Neural cell (in vitro differentiated cells): Measurements from ENCODE around the gene CBFA2T3. TPM values are rescaled to one million over a fixed set of nuclear protein-coding genes. Genes with fewer than 3 reads are reported as not detected.

ENCODE experiments used
- H2AFZ ChIP-seq: fragments of 200-600, 300-800 bp; sonication (generic), shearing (Covaris generic); 2 replicates; pipeline ENCODE4 v1.6.0; 2014; ENCODE audit warnings: low read depth, mild to moderate bottlenecking, antibody characterized with exemption, low read length, moderate library complexity
- H3F3A ChIP-seq: fragments of 200-600 bp; shearing (Covaris generic); 2 replicates; pipeline ENCODE4 v1.6.1; 2016; ENCODE audit warnings: mild to moderate bottlenecking, moderate library complexity, mixed read lengths, antibody characterized with exemption, low read length; ENCODE audit not compliant: insufficient read depth, poor library complexity, severe bottlenecking
- H3K27ac ChIP-seq: fragments of 200-600, 300-800 bp; sonication (generic), shearing (Covaris generic); 2 replicates; pipeline ENCODE4 v1.5.1; 2014; ENCODE audit warnings: mild to moderate bottlenecking, low read length, moderate library complexity
- H3K27me3 ChIP-seq: fragments of 300-800, 200-600 bp; sonication (generic), shearing (Covaris generic); 2 replicates; pipeline ENCODE4 v1.6.0; 2014; ENCODE audit warnings: mild to moderate bottlenecking, low read depth, low read length, moderate library complexity; ENCODE audit not compliant: insufficient read depth
- H3K36me3 ChIP-seq: fragments of 300-800, 200-600 bp; sonication (generic), shearing (Covaris generic); 2 replicates; pipeline ENCODE4 v1.5.1; 2014; ENCODE audit warnings: mild to moderate bottlenecking, antibody characterized with exemption, low read length, moderate library complexity; ENCODE audit not compliant: insufficient read depth
- H3K4me2 ChIP-seq: fragments of 300-800, 200-600 bp; sonication (generic), shearing (Covaris generic); 2 replicates; pipeline ENCODE4 v1.6.0; 2014; ENCODE audit warnings: mild to moderate bottlenecking, low read length
- H3K4me3 ChIP-seq: fragments of 300-800, 200-600 bp; sonication (generic), shearing (Covaris generic); 2 replicates; pipeline ENCODE4 v1.5.1; 2014; ENCODE audit warnings: mild to moderate bottlenecking, low read length, moderate library complexity
- H3K79me2 ChIP-seq: fragments of 200-600 bp; shearing (Covaris generic); replicated peaks from 2 replicates; pipeline ENCODE4 v1.6.0; 2014; ENCODE audit warnings: mild to moderate bottlenecking, low read length, moderate library complexity; ENCODE audit not compliant: insufficient read depth
- H3K9ac ChIP-seq: fragments of 300-800, 200-600 bp; sonication (generic), shearing (Covaris generic); 2 replicates; pipeline ENCODE4 v1.6.1; 2016; ENCODE audit warnings: mild to moderate bottlenecking, low read length, mixed read lengths
- H3K9me2 ChIP-seq: fragments of 200-600 bp; shearing (Covaris generic); 2 replicates; pipeline ENCODE4 v1.6.1; 2016; ENCODE audit warnings: mild to moderate bottlenecking, low read length, mixed read lengths; ENCODE audit not compliant: insufficient read depth
- H3K9me3 ChIP-seq: fragments of 200-600, 300-800 bp; sonication (generic), shearing (Covaris generic); 2 replicates; pipeline ENCODE4 v1.6.1; 2016; ENCODE audit warnings: mild to moderate bottlenecking, mixed run types, low read length, moderate library complexity, mixed read lengths
- H4K20me1 ChIP-seq: fragments of 200-600 bp; shearing (Covaris generic); 2 replicates; pipeline ENCODE4 v1.6.1; 2016; ENCODE audit warnings: mild to moderate bottlenecking, mixed run types; ENCODE audit not compliant: insufficient read depth
- EP300 ChIP-seq: fragments of 450-650 bp; conservative IDR thresholded peaks from 2 replicates; pipeline ENCODE4 v1.6.1; 2014; ENCODE audit warnings: antibody characterized with exemption, mild to moderate bottlenecking, moderate library complexity; ENCODE audit not compliant: poor library complexity, severe bottlenecking
- EZH2 ChIP-seq: fragments of 200-600, 300-800 bp; shearing (Covaris generic), sonication (generic); IDR thresholded peaks from 2 replicates; pipeline ENCODE4 v1.6.1; 2014; ENCODE audit warnings: antibody characterized with exemption, low read length, borderline replicate concordance, mild to moderate bottlenecking; ENCODE audit not compliant: insufficient read depth, poor library complexity, severe bottlenecking
- MXI1 ChIP-seq: fragments of 450-650 bp; conservative IDR thresholded peaks from 2 replicates; pipeline ENCODE4 v1.6.1; 2014; ENCODE audit warnings: antibody characterized with exemption, mild to moderate bottlenecking; ENCODE audit not compliant: poor library complexity, severe bottlenecking
- POLR2AphosphoS5 ChIP-seq: IDR thresholded peaks from 2 replicates; pipeline ENCODE4 v1.6.1; 2012
- RAD21 ChIP-seq: fragments of 450-650 bp; conservative IDR thresholded peaks from 2 replicates; pipeline ENCODE4 v1.6.1; 2014; ENCODE audit warnings: antibody characterized with exemption, mild to moderate bottlenecking, moderate library complexity
- SMC3 ChIP-seq: fragments of 450-650 bp; conservative IDR thresholded peaks from 2 replicates; pipeline ENCODE4 v1.6.1; 2014; ENCODE audit warnings: antibody characterized with exemption, mild to moderate bottlenecking, moderate library complexity; ENCODE audit not compliant: poor library complexity
- TAF1 ChIP-seq: IDR thresholded peaks from 2 replicates; pipeline ENCODE4 v1.6.1; 2012; ENCODE audit warnings: low read depth
- polyA plus RNA-seq: library from polyadenylated mRNA; depleted of rRNA; stranded (reverse); fragments of >200 nt; gene quantifications from 2 replicates; pipeline ENCODE4 v1.2.3, GENCODE V29; 2014
- TF ChIP-seq, protein P1 (sequence below): fragments of 450-650 bp; IDR thresholded peaks from 2 replicates; pipeline ENCODE4 v1.5.1; 2014; ENCODE audit warnings: antibody characterized with exemption, mild to moderate bottlenecking, moderate library complexity; ENCODE audit not compliant: poor library complexity, severe bottlenecking
- TF ChIP-seq, protein P2 (sequence below): IDR thresholded peaks from 2 replicates; pipeline ENCODE4 v1.6.1; 2012; ENCODE audit warnings: borderline replicate concordance

CBFA2T3 gene
- polyA plus RNA-seq, 1 donor from 2014 or later = 2.1 TPM

DNA sequence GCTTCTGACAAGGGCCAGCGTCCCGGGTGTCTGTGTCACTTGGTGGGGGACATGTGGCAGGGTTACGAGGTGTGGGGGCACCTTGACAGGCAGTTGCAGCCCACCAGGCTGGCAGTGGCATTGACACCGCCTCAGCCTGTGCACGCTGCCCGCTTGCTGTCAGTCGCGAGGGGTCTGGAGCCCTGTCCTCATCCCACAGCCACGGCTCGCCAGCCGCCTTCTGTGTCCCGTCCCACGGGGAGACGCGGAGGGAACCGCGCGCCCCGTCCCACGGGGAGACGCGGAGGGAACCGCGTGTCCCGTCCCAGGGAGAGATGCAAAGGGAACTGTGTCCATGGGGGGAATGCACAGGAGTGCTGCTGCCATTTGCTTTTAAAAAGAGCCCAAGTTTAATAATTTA lies 114.0 kb downstream of the CBFA2T3 start:
- Histone ChIP-seq H2AFZ (no peak overlapping the region), H3K27me3 (no peaks in the 10 kb centered on the region), H3K4me2 (no peak overlapping the region), H3K4me3 (no peak overlapping the region), H3K9ac (no peak overlapping the region), H3K36me3 (no peaks in the 10 kb centered on the region), H4K20me1 (no peaks in the 10 kb centered on the region), H3K27ac (no peak overlapping the region), H3K9me2 (no peaks in the 10 kb centered on the region), H3K9me3 (no peaks in the 10 kb centered on the region), H3K79me2 (no peaks in the 10 kb centered on the region), H3F3A (no peaks in the 10 kb centered on the region)
- TF ChIP-seq POLR2AphosphoS5 = no peak
- no peak for TF ChIP-seq EP300
- no peak for TF ChIP-seq RAD21
- TF ChIP-seq, protein P1, sequence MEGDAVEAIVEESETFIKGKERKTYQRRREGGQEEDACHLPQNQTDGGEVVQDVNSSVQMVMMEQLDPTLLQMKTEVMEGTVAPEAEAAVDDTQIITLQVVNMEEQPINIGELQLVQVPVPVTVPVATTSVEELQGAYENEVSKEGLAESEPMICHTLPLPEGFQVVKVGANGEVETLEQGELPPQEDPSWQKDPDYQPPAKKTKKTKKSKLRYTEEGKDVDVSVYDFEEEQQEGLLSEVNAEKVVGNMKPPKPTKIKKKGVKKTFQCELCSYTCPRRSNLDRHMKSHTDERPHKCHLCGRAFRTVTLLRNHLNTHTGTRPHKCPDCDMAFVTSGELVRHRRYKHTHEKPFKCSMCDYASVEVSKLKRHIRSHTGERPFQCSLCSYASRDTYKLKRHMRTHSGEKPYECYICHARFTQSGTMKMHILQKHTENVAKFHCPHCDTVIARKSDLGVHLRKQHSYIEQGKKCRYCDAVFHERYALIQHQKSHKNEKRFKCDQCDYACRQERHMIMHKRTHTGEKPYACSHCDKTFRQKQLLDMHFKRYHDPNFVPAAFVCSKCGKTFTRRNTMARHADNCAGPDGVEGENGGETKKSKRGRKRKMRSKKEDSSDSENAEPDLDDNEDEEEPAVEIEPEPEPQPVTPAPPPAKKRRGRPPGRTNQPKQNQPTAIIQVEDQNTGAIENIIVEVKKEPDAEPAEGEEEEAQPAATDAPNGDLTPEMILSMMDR = no peak
- TF ChIP-seq TAF1 = no peak

DNA sequence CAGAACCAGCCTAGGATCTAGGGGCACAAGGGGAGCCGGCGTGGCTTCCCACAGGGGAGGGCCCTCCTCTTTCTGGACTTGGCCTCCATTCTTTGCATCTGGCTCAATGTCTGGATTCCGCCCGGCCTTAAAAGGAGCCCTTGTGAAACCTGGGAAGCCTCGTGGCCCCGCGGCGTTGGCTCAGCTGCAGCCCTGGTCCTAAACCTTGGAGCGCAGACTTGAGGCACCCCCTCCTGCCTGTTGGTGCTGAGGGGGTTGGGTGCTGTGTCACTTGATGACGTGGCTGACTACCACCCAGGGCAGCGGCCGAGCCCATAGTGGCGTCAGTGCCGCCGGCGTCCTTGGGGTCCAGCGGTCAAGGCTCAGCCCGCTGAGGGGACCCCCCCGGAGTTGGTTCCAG lies 115.6 kb downstream of the CBFA2T3 start:
- Histone ChIP-seq H3K27me3 (no peaks in the 10 kb centered on the region), H3K4me2 (no peak overlapping the region), H3K36me3 (no peaks in the 10 kb centered on the region), H3K9me2 (no peaks in the 10 kb centered on the region), H3K9me3 (no peaks in the 10 kb centered on the region), H3F3A (no peaks in the 10 kb centered on the region), H3K79me2 (no peaks in the 10 kb centered on the region), H3K9ac (no peak overlapping the region), H3K27ac (no peak overlapping the region), H3K4me3 (no peak overlapping the region), H2AFZ (no peak overlapping the region), H4K20me1 (no peaks in the 10 kb centered on the region)
- TF ChIP-seq SMC3 = no peak

DNA sequence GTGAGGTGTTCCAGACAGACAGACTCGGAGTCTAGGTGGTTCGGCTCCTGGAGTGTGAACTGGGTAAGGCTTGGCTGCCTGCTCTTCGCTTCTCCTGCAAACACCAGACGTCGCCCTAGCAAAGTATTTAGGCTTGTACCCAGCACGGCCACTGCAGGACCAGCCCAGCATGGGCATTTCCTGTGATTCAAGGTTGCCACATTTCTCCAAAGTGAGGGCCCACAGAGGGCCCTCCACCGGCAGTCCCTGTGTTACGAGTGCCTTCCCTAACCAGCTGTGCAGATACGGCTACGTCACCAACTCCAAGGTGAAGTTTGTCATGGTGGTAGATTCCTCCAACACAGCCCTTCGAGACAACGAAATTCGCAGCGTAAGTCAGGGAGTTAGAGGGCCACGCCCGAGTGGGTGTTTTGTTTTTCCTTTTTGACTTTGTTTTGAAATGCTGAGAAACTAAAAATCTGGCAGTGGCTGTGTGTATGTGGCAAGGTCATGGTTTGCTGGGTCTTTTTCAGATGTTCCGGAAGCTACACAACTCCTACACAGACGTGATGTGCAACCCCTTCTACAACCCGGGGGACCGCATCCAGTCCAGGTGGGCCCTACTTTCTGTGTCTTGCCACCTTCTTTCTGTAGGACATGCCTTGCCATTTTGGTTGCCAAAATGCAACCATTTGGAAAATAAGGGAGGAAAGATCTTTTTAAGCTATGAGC lies 117.5 kb downstream of the CBFA2T3 start:
- no peaks in the 10 kb centered on the region for H3K9me3 ChIP-seq
- no peaks in the 10 kb centered on the region for H3K79me2 ChIP-seq
- no peaks in the 10 kb centered on the region for H3K9me2 ChIP-seq
- H3K9ac ChIP-seq = no peak overlapping the region
- H4K20me1 ChIP-seq = no peaks in the 10 kb centered on the region
- H3K27ac ChIP-seq = no peak overlapping the region
- no peak overlapping the region for H3K4me3 ChIP-seq
- no peaks in the 10 kb centered on the region for H3K36me3 ChIP-seq
- no peaks in the 10 kb centered on the region for H3F3A ChIP-seq
- H2AFZ ChIP-seq = no peak overlapping the region
- no peak for TF ChIP-seq RAD21
- TF ChIP-seq, protein P1 = no peak
- TF ChIP-seq SMC3 = no peak
- no peak for TF ChIP-seq EP300
- no peak for TF ChIP-seq POLR2AphosphoS5
- TF ChIP-seq TAF1 = no peak
- no peak for TF ChIP-seq EZH2
- TF ChIP-seq MXI1 = no peak
- TF ChIP-seq, protein P2, sequence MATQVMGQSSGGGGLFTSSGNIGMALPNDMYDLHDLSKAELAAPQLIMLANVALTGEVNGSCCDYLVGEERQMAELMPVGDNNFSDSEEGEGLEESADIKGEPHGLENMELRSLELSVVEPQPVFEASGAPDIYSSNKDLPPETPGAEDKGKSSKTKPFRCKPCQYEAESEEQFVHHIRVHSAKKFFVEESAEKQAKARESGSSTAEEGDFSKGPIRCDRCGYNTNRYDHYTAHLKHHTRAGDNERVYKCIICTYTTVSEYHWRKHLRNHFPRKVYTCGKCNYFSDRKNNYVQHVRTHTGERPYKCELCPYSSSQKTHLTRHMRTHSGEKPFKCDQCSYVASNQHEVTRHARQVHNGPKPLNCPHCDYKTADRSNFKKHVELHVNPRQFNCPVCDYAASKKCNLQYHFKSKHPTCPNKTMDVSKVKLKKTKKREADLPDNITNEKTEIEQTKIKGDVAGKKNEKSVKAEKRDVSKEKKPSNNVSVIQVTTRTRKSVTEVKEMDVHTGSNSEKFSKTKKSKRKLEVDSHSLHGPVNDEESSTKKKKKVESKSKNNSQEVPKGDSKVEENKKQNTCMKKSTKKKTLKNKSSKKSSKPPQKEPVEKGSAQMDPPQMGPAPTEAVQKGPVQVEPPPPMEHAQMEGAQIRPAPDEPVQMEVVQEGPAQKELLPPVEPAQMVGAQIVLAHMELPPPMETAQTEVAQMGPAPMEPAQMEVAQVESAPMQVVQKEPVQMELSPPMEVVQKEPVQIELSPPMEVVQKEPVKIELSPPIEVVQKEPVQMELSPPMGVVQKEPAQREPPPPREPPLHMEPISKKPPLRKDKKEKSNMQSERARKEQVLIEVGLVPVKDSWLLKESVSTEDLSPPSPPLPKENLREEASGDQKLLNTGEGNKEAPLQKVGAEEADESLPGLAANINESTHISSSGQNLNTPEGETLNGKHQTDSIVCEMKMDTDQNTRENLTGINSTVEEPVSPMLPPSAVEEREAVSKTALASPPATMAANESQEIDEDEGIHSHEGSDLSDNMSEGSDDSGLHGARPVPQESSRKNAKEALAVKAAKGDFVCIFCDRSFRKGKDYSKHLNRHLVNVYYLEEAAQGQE = no peak
- H3K27me3 ChIP-seq = no peaks in the 10 kb centered on the region
- H3K4me2 ChIP-seq = no peak overlapping the region
